HEK293 (cell line): ENCODE results near the gene ZFYVE19.

Source experiments
- CTCF ChIA-PET: fragments of 350-600 bp; formaldehyde crosslinking; extraction: SDS; loops from one replicate; lab custom pipeline; 2021; ENCODE audit warnings: antibody characterized with exemption; lab: Yijun Ruan, JAX
- POLR2A ChIA-PET: fragments of 300-600 bp; formaldehyde crosslinking; extraction: SDS; loops from one replicate; lab custom pipeline; 2020; ENCODE audit warnings: antibody characterized with exemption, inconsistent platforms; lab: Yijun Ruan, JAX
- H3K27ac ChIP-seq: fragments of 200-500 bp; sonication (Bioruptor generic); 2 replicates; pipeline ENCODE4 v1.5.1; 2014; ENCODE audit warnings: low read depth, low read length, control low read depth, inconsistent platforms; ENCODE audit errors: extremely low read depth
- H3K36me3 ChIP-seq, 2 experiments: fragments of 200-500 bp in 1 of 2; sonication (Bioruptor generic) in 1 of 2; 1 replicate in 1 of 2; 2 replicates in 1 of 2; pipeline ENCODE4 v1.5.1; 2014 to 2017; ENCODE audit warnings: inconsistent platforms in 2 of 2, low read length in 2 of 2; ENCODE audit not compliant: control insufficient read depth in 2 of 2, insufficient read depth in 1 of 2
- H3K4me1 ChIP-seq: fragments of 200-500 bp; sonication (Bioruptor generic); 2 replicates; pipeline ENCODE4 v1.5.1; 2014; ENCODE audit warnings: mild to moderate bottlenecking, low read length, inconsistent platforms; ENCODE audit not compliant: control insufficient read depth, insufficient read depth
- H3K4me3 ChIP-seq: 2 replicates; pipeline ENCODE4 v1.5.1; 2011; ENCODE audit warnings: low read depth, mild to moderate bottlenecking, control low read depth, low read length, moderate library complexity
- H3K9me3 ChIP-seq: fragments of 200-500 bp; sonication (Bioruptor generic); 2 replicates; pipeline ENCODE4 v1.5.1; 2014; ENCODE audit warnings: low read depth, low read length, inconsistent platforms; ENCODE audit not compliant: control insufficient read depth, insufficient read depth
- GLIS1 ChIP-seq: fragments of 450-650 bp; formaldehyde crosslinking; IDR thresholded peaks from 2 replicates; pipeline ENCODE4 v1.5.1; 2016; ENCODE audit warnings: missing biosample characterization, missing genetic modification characterization
- IKZF3 ChIP-seq: fragments of 450-650 bp; IDR thresholded peaks from 2 replicates; pipeline ENCODE4 v1.5.0; 2018; ENCODE audit warnings: missing biosample characterization, mild to moderate bottlenecking, missing genetic modification characterization, moderate library complexity
- KLF10 ChIP-seq: fragments of 450-650 bp; IDR thresholded peaks from 2 replicates; pipeline ENCODE4 v1.5.1; 2018; ENCODE audit warnings: missing biosample characterization, mild to moderate bottlenecking, missing genetic modification characterization
- KLF17 ChIP-seq: fragments of 450-650 bp; formaldehyde crosslinking; IDR thresholded peaks from 2 replicates; pipeline ENCODE4 v1.5.1; 2016; ENCODE audit warnings: missing biosample characterization, missing genetic modification characterization
- KLF7 ChIP-seq: fragments of 450-650 bp; formaldehyde crosslinking; IDR thresholded peaks from 2 replicates; pipeline ENCODE4 v1.5.1; 2016; ENCODE audit warnings: missing biosample characterization, missing genetic modification characterization, borderline replicate concordance
- PATZ1 ChIP-seq: fragments of 450-650 bp; formaldehyde crosslinking; IDR thresholded peaks from 2 replicates; pipeline ENCODE4 v1.5.1; 2016; ENCODE audit warnings: missing biosample characterization, missing genetic modification characterization
- PRDM6 ChIP-seq: fragments of 450-650 bp; formaldehyde crosslinking; IDR thresholded peaks from 2 replicates; pipeline ENCODE4 v1.5.1; 2017; ENCODE audit warnings: missing biosample characterization, missing genetic modification characterization
- SP2 ChIP-seq: fragments of 450-650 bp; formaldehyde crosslinking; IDR thresholded peaks from 2 replicates; pipeline ENCODE4 v1.5.1; 2016; ENCODE audit warnings: missing biosample characterization, missing genetic modification characterization
- ZBTB10 ChIP-seq: fragments of 450-650 bp; formaldehyde crosslinking; IDR thresholded peaks from 2 replicates; pipeline ENCODE4 v1.5.1; 2016; ENCODE audit warnings: missing biosample characterization, missing genetic modification characterization
- ZBTB20 ChIP-seq: fragments of 450-650 bp; formaldehyde crosslinking; IDR thresholded peaks from 2 replicates; pipeline ENCODE4 v1.5.1; 2016; ENCODE audit warnings: missing biosample characterization, missing genetic modification characterization
- ZBTB26 ChIP-seq: fragments of 450-650 bp; formaldehyde crosslinking; optimal IDR thresholded peaks from 2 replicates; pipeline ENCODE3; 2016; ENCODE audit warnings: missing biosample characterization, mild to moderate bottlenecking, missing genetic modification characterization
- ZFHX2 ChIP-seq: fragments of 450-650 bp; formaldehyde crosslinking; conservative IDR thresholded peaks from 2 replicates; pipeline ENCODE4 v1.5.1; 2016; ENCODE audit warnings: missing biosample characterization, missing genetic modification characterization
- ZNF132 ChIP-seq: fragments of 450-650 bp; formaldehyde crosslinking; IDR thresholded peaks from 2 replicates; pipeline ENCODE4 v1.5.1; 2017; ENCODE audit warnings: missing biosample characterization, missing genetic modification characterization, borderline replicate concordance
- ZNF174 ChIP-seq: fragments of 450-650 bp; formaldehyde crosslinking; IDR thresholded peaks from 2 replicates; pipeline ENCODE4 v1.5.0; 2017; ENCODE audit warnings: missing biosample characterization, mild to moderate bottlenecking, missing genetic modification characterization
- ZNF18 ChIP-seq: fragments of 450-650 bp; formaldehyde crosslinking; IDR thresholded peaks from 2 replicates; pipeline ENCODE4 v1.5.1; 2016; ENCODE audit warnings: missing biosample characterization, missing genetic modification characterization
- ZNF2 ChIP-seq: fragments of 450-650 bp; formaldehyde crosslinking; IDR thresholded peaks from 2 replicates; pipeline ENCODE4 v1.5.1; 2016; ENCODE audit warnings: missing biosample characterization, missing genetic modification characterization
- ZNF513 ChIP-seq: fragments of 450-650 bp; IDR thresholded peaks from 2 replicates; pipeline ENCODE4 v1.5.1; 2018; ENCODE audit warnings: missing biosample characterization, missing genetic modification characterization
- ZNF660 ChIP-seq: fragments of 450-650 bp; IDR thresholded peaks from 2 replicates; pipeline ENCODE4 v1.5.1; 2018; ENCODE audit warnings: missing biosample characterization, mild to moderate bottlenecking, missing genetic modification characterization
- ZNF701 ChIP-seq: fragments of 450-650 bp; formaldehyde crosslinking; IDR thresholded peaks from 2 replicates; pipeline ENCODE4 v1.5.1; 2016; ENCODE audit warnings: missing biosample characterization, missing genetic modification characterization
- ZNF777 ChIP-seq: fragments of 450-650 bp; formaldehyde crosslinking; IDR thresholded peaks from 2 replicates; pipeline ENCODE4 v1.5.1; 2017; ENCODE audit warnings: missing biosample characterization, missing genetic modification characterization, borderline replicate concordance

ZFYVE19 gene

GRCh38 chr15:40762919-40763800 is 43.7 kb upstream of the ZFYVE19 start (continued):
- TF ChIP-seq ZNF513: 0 out of 2 replicates have a peak, but pooled peaks have one; percentile 32

- POLR2A ChIA-PET: interaction anchor here (0.6 to 1.7 kb wide), 4 partner anchors 43 to 165 kb away, joined by 3 to 8 read pairs (median 3); partner anchors contain the start of genes DLL4, DNAJC17, RAD51 and ZFYVE19
- peak within 1 kb of the TSS; percentile 33 for H3K4me3 ChIP-seq
- peaks cover 0 to 9% of the 10 kb centered on the region in 2 experiments; a peak in 1 of 3 replicates for H3K36me3 ChIP-seq
- peak within 1 kb of the TSS; percentile 87 for H3K27ac ChIP-seq
- H3K4me1 ChIP-seq: peaks cover 18% of the 10 kb centered on the region
- CTCF ChIA-PET: interaction anchor here (1.0 to 3.7 kb wide), 2 partner anchors 18 to 130 kb away, joined by 4 to 18 read pairs; partner anchors contain the start of gene VPS18
- no peaks in the 10 kb centered on the region for H3K9me3 ChIP-seq
- TF ChIP-seq ZBTB10 (tag by site-specific recombination) (0 out of 2 replicates have a peak, but pooled peaks have one; percentile 18), ZNF777 (tag by site-specific recombination) (no peak), ZNF701 (tag by site-specific recombination) (no peak), PRDM6 (tag by site-specific recombination) (no peak), ZBTB26 (tag by site-specific recombination) (peak; percentile 90), ZNF18 (no peak), KLF10 (peak; percentile 86; the same call in 1 of the 2 replicates), SP2 (tag by site-specific recombination) (peak; percentile 74), ZNF132 (tag by site-specific recombination) (no peak), ZNF660 (no peak), PATZ1 (tag by site-specific recombination) (peak; percentile 91), ZNF174 (tag by site-specific recombination) (no peak), KLF7 (no peak), ZFHX2 (tag by site-specific recombination) (peak; percentile 59), GLIS1 (tag by site-specific recombination) (peak; percentile 89), IKZF3 (peak; percentile 16; the same call in 1 of the 2 replicates), ZNF2 (tag by site-specific recombination) (no peak; the same call in 1 of the 2 replicates), KLF17 (tag by site-specific recombination) (no peak), ZBTB20 (tag by site-specific recombination) (peak; percentile 96)
These were observed 42.9 kb upstream of the ZFYVE19 start, which contains the start of gene GCHFR for GRCh38 chr15:40763801-40764628. Gene GCHFR, plus strand, starts transcription at chr15:40764068. Its CDS starts 113 bp downstream, at chr15:40764181.
